OCI-LY7 (cell line): ENCODE data around the gene CALM1. TPM values are rescaled to one million over a fixed set of nuclear protein-coding genes. Genes with fewer than 3 reads are reported as not detected.

Source experiments
- BruUV-seq: library from RNA; stranded (reverse); fragments of 400-500 nt; replicated peaks from 2 replicates; lab custom pipeline; 2021; lab: Mats Ljungman, UMichigan
- CTCF ChIA-PET: fragments of 300-600 bp; sonication (Branson Sonifier 250); formaldehyde crosslinking; loops from one replicate; lab custom pipeline; 2022; ENCODE audit warnings: antibody characterized with exemption; ENCODE audit not compliant: unreplicated experiment; lab: Charles Lee
- POLR2A ChIA-PET: fragments of 300-600 bp; sonication (Branson Sonifier 250); formaldehyde crosslinking; loops from one replicate; lab custom pipeline; 2022; ENCODE audit warnings: antibody characterized with exemption; lab: Charles Lee
- DNase-seq: peaks from one replicate; pipeline ENCODE4 v3.0.0-alpha.2; 2015; ENCODE audit warnings: low spot score
- H2AFZ ChIP-seq: fragments of 200-600 bp; sonication (generic), shearing (Covaris generic); 2 replicates; pipeline ENCODE4 v1.6.1; 2014; ENCODE audit warnings: mild to moderate bottlenecking, antibody characterized with exemption, low read length, moderate library complexity
- H3K27ac ChIP-seq: fragments of 200-600 bp; sonication (generic); 2 replicates; pipeline ENCODE4 v1.5.1; 2014; ENCODE audit warnings: mixed run types, low read depth, mild to moderate bottlenecking, moderate library complexity, low read length, inconsistent platforms; ENCODE audit not compliant: poor library complexity, severe bottlenecking
- H3K36me3 ChIP-seq: fragments of 200-600 bp; sonication (generic); 2 replicates; pipeline ENCODE4 v1.6.1; 2014; ENCODE audit warnings: mild to moderate bottlenecking, antibody characterized with exemption, low read length, moderate library complexity, mixed read lengths; ENCODE audit not compliant: insufficient read depth
- H3K4me1 ChIP-seq: fragments of 200-600 bp; sonication (generic); 2 replicates; pipeline ENCODE4 v1.5.1; 2014; ENCODE audit warnings: mild to moderate bottlenecking, low read length; ENCODE audit not compliant: insufficient read depth, poor library complexity, severe bottlenecking
- H3K4me2 ChIP-seq: fragments of 200-600 bp; sonication (generic); 2 replicates; pipeline ENCODE4 v1.6.1; 2014; ENCODE audit warnings: mild to moderate bottlenecking, low read length
- H3K4me3 ChIP-seq: fragments of 200-600 bp; sonication (generic); 2 replicates; pipeline ENCODE4 v1.5.1; 2014; ENCODE audit warnings: mild to moderate bottlenecking, low read depth, low read length; ENCODE audit not compliant: poor library complexity, severe bottlenecking
- H3K79me2 ChIP-seq: fragments of 200-600 bp; sonication (generic); 2 replicates; pipeline ENCODE4 v1.6.1; 2016; ENCODE audit warnings: low read depth, mild to moderate bottlenecking, low read length, moderate library complexity, mixed read lengths; ENCODE audit not compliant: insufficient read depth
- H3K9me2 ChIP-seq: fragments of 200-600 bp; sonication (generic); 2 replicates; pipeline ENCODE4 v1.6.1; 2016; ENCODE audit warnings: mild to moderate bottlenecking, low read length, mixed read lengths; ENCODE audit not compliant: insufficient read depth
- H3K9me3 ChIP-seq: fragments of 200-600 bp; sonication (generic); 2 replicates; pipeline ENCODE4 v1.6.1; 2014; ENCODE audit warnings: mild to moderate bottlenecking, mixed run types, low read length, mixed read lengths
- H4K20me1 ChIP-seq: fragments of 200-600 bp; sonication (generic); 2 replicates; pipeline ENCODE4 v1.6.1; 2014; ENCODE audit warnings: mild to moderate bottlenecking, antibody characterized with exemption, low read length, moderate library complexity, mixed read lengths; ENCODE audit not compliant: insufficient read depth
- CTCF ChIP-seq: fragments of 200-600 bp; sonication (generic); conservative IDR thresholded peaks from 2 replicates; pipeline ENCODE4 v1.5.1; 2014; ENCODE audit warnings: mild to moderate bottlenecking, antibody characterized with exemption, low read length, moderate library complexity, mixed read lengths
- EZH2phosphoT487 ChIP-seq: fragments of 200-600 bp; sonication (generic); IDR thresholded peaks from 2 replicates; pipeline ENCODE4 v1.6.1; 2018; ENCODE audit warnings: low read depth, borderline replicate concordance, mild to moderate bottlenecking, mixed run types, antibody characterized with exemption, low read length, moderate library complexity, mixed read lengths
- intact Hi-C: fragments of 100-400 bp; cut with micrococcal nuclease; formaldehyde crosslinking; loops from one replicate; pipeline ENCODE4 v1.10.0; 2022; ENCODE audit not compliant: unreplicated experiment
- total RNA-seq, 2 experiments: library from RNA; depleted of rRNA in 1 of 2; stranded (reverse); fragments of >200 nt in 1 of 2; shearing (Covaris generic) in 1 of 2; gene quantifications; 2 replicates each; pipeline ENCODE4 v1.2.3, GENCODE V29; 2014 to 2022

Gene CALM1
- total RNA-seq, 2 experiments from 2014 or later: 282 to 311 TPM

GRCh38 chr14:90386321-90386720 is 10.5 kb upstream of the CALM1 start:
- POLR2A ChIA-PET: interaction anchor here (0.6 to 0.7 kb wide), 2 partner anchors 10 to 810 kb away, joined by 3 to 7 read pairs; no protein-coding TSS in a partner anchor
- Histone ChIP-seq H3K79me2 (no peaks in the 10 kb centered on the region), H3K9me3 (no peaks in the 10 kb centered on the region), H4K20me1 (no peaks in the 10 kb centered on the region), H3K27ac (no peak overlapping the region), H3K4me1 (peaks cover 28% of the 10 kb centered on the region), H3K9me2 (no peaks in the 10 kb centered on the region), H3K4me3 (no peak overlapping the region), H3K36me3 (no peaks in the 10 kb centered on the region), H3K4me2 (no peak overlapping the region), H2AFZ (no peak overlapping the region)
- intact Hi-C loops: no loop called here
- CTCF ChIA-PET: no interaction called here
- no TSS peak for BruUV-seq
- no peak for DNase-seq
- TF ChIP-seq EZH2phosphoT487: no peak
- TF ChIP-seq CTCF: no peak

- intact Hi-C loops: no loop called here
- CTCF ChIA-PET: no interaction called here
- Histone ChIP-seq H3K79me2 (no peaks in the 10 kb centered on the region), H3K9me2 (no peaks in the 10 kb centered on the region), H3K4me1 (peaks cover 18% of the 10 kb centered on the region), H3K9me3 (no peaks in the 10 kb centered on the region), H3K4me2 (no peak overlapping the region), H3K36me3 (no peaks in the 10 kb centered on the region), H3K4me3 (no peak overlapping the region), H4K20me1 (no peaks in the 10 kb centered on the region), H2AFZ (no peak overlapping the region), H3K27ac (no peak overlapping the region)
- BruUV-seq: no TSS peak
- DNase-seq: no peak
- POLR2A ChIA-PET: interaction anchor here (0.7 kb wide), 1 partner anchor 9 kb away, joined by 7 read pairs; no protein-coding TSS in a partner anchor
- no peak for TF ChIP-seq EZH2phosphoT487
- TF ChIP-seq CTCF: no peak
Observed at GRCh38 chr14:90387206-90387760, 9.5 kb upstream of the CALM1 start.

- TF ChIP-seq CTCF (no peak), EZH2phosphoT487 (no peak)
- DNase-seq: no peak
- no TSS peak for BruUV-seq
- no peak overlapping the region for H3K4me2 ChIP-seq
- CTCF ChIA-PET: no interaction called here
- no peaks in the 10 kb centered on the region for H3K79me2 ChIP-seq
- H4K20me1 ChIP-seq: no peaks in the 10 kb centered on the region
- H3K4me3 ChIP-seq: no peak overlapping the region
- POLR2A ChIA-PET: interaction anchor here (0.7 kb wide), 1 partner anchor 73 kb away, joined by 4 read pairs; no protein-coding TSS in a partner anchor
- H3K36me3 ChIP-seq: no peaks in the 10 kb centered on the region
- H3K9me2 ChIP-seq: no peaks in the 10 kb centered on the region
- H3K27ac ChIP-seq: no peak overlapping the region
- peaks cover 15% of the 10 kb centered on the region for H3K4me1 ChIP-seq
- intact Hi-C loops: no loop called here
- H2AFZ ChIP-seq: no peak overlapping the region
- no peaks in the 10 kb centered on the region for H3K9me3 ChIP-seq
Observed at GRCh38 chr14:90388437-90388836, 8.4 kb upstream of the CALM1 start.
